Measurements from ENCODE around the gene UTS2.

- TF ChIP-seq POLR2A (IDR thresholded peaks at IDR 0.05) (no peak), CTCF (IDR thresholded peaks at IDR 0.05) (no peak), POLR2AphosphoS5 (IDR thresholded peaks at IDR 0.05) (no peak)
These were observed 31.6 kb downstream of the UTS2 start for GRCh38 chr1:7821282-7821681.

All from prostate gland (tissue), 2 donors.